VCaP (cell line): ENCODE measurements around the gene TADA3.
A peak's percentile ranks its signal among the peaks of the same experiment; 100 is the strongest.

Experiments used
- H3K27ac ChIP-seq: fragments of 450-650 bp; 2 replicates; pipeline ENCODE4 v1.5.1; 2017
- TF ChIP-seq, protein P1 (sequence below): fragments of 450-650 bp; conservative IDR thresholded peaks from 2 replicates; pipeline ENCODE4 v1.5.1; 2017; ENCODE audit warnings: mild to moderate bottlenecking, moderate library complexity

The TADA3 gene

DNA sequence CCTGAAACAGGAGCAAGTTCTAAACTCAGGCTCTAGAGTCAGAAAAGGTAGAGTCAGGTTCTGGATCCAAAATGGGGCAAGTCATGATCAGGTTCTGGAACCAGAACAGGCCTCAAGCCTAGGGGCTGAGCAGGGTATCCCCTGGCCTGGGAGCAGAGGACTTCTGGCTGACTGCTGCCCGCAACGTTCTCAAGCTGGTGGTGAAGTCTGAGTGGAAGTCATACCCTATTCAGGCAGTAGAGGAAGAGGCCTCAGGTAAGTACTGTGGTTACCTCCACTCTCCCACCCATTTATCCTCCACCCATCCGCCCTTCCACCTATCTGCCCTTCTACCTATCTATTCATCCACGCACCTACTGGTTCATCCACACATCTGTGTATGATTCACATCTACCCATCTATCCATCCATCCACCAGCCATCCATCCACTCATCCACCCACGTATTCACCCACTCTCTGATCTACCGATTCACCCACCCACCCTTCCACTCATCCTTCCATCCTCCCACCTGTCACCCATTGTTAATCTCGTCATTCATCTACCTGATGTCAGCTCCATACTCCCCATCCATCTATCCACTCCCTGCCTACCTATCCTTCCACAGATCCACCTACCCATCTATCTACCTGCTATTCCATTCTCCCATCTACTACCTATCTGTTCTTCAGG lies 26.5 kb upstream of the TADA3 start:
- TF ChIP-seq, protein P1, sequence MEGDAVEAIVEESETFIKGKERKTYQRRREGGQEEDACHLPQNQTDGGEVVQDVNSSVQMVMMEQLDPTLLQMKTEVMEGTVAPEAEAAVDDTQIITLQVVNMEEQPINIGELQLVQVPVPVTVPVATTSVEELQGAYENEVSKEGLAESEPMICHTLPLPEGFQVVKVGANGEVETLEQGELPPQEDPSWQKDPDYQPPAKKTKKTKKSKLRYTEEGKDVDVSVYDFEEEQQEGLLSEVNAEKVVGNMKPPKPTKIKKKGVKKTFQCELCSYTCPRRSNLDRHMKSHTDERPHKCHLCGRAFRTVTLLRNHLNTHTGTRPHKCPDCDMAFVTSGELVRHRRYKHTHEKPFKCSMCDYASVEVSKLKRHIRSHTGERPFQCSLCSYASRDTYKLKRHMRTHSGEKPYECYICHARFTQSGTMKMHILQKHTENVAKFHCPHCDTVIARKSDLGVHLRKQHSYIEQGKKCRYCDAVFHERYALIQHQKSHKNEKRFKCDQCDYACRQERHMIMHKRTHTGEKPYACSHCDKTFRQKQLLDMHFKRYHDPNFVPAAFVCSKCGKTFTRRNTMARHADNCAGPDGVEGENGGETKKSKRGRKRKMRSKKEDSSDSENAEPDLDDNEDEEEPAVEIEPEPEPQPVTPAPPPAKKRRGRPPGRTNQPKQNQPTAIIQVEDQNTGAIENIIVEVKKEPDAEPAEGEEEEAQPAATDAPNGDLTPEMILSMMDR = no peak
- H3K27ac ChIP-seq = no peak overlapping the region

DNA sequence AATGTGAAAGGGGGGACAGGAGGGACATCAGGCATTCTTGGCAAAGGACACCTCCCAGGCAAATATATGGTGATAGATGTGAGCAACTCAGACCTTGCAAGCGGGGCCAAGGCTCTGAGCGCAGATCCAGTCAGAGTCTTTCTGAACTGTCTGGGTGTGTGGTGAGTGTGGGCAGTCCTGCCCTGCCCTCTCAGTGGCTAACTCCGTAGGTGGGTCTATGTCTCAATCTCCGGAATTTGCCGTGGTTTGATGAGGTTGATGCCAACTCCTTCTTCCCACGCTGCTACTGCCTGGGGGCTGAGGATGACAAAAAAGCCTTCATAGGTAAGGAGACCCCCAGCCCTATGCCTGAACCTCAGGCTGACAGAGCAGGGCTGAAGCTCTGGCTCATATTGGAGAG lies 25.2 kb upstream of the TADA3 start:
- TF ChIP-seq, protein P1 = no peak
- no peak overlapping the region for H3K27ac ChIP-seq

DNA sequence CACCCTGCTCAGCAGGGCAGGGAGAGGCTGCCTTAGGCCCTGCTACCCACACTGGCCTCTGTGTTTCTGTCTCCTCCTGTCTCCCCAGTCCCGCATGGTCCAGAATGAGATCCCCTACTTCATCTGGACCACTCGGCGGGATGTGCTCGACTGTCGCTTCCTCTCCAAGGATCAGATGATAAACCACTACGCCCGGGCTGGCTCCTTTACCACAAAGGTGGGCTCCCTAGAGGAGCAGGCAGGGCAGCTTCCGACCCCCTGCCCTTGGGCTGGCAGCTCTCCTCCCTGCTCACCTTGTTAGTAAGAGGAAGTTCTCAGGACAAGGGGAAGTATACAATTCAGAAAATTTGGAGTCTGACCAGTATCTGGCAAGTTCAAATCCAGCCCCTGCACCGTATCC lies 23.7 kb upstream of the TADA3 start:
- H3K27ac ChIP-seq = no peak overlapping the region
- TF ChIP-seq, protein P1 = no peak

DNA sequence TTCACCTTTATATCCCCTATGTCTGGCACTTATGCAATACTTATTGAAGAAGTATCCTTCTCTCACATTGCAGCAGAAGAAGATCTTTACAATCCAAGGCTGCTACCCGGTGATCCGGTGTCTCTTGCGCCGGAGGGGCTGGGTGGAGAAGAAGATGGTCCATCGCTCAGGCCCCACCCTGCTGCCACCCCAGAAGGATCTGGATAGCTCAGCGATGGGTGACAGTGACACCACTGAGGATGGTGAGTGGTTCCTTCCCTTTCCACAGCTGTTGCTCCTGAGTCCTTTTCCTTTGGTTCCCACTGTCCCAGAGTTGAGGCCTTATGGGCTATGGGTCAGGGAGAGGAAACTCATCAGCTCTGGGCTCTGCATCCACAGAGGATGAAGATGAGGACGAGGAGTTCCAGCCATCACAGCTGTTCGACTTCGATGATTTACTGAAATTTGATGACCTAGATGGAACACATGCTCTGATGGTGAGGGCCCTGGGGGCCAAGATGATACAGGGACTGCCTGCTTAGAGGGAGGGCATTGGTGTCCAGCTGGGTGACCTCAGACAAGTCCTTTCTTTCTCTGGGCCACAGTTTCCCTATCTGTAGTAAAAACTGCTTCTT lies 20.7 kb upstream of the TADA3 start:
- TF ChIP-seq, protein P1 = no peak
- no peak overlapping the region for H3K27ac ChIP-seq

DNA sequence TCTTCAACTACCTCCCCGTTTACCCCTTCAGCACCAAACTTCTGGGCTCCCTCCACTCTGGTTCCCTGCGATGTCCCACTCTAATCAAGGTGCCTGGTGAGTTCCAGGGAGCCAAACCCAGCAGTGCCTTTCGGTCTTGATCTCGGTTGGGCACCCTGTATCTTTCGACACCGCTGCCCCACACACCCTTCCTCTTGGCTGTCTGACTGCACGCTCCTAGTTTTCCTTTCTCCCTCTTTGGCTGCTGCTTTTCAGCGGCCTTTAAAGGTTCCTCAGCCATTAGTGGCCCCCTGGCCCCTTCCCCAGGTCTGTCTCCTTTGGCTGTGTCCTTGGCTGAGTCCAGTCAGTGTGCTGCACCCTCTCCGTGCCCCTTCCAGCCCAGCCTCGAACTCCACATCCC lies 18.6 kb upstream of the TADA3 start:
- H3K27ac ChIP-seq = peak overlapping the region; percentile 93
- TF ChIP-seq, protein P1 = no peak

DNA sequence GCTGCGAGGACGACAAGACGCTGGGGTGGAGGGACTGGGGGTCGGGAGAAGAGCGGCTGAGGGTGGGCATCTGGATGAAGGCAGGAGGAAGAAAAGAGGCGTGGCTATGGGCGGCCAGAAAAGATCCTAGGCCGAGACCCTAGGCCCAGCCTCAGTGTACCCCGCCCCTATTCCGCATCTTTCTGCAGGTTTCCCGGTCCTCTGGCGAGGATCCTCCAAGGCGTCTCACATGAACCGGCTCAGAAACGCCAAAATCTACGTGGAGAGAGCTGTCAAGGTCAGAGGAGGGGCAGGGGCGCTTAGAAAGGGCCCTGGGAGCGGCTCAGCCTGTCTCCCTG lies 18.1 kb upstream of the TADA3 start:
- peak overlapping the region; percentile 93 for H3K27ac ChIP-seq
- TF ChIP-seq, protein P1 = no peak

DNA sequence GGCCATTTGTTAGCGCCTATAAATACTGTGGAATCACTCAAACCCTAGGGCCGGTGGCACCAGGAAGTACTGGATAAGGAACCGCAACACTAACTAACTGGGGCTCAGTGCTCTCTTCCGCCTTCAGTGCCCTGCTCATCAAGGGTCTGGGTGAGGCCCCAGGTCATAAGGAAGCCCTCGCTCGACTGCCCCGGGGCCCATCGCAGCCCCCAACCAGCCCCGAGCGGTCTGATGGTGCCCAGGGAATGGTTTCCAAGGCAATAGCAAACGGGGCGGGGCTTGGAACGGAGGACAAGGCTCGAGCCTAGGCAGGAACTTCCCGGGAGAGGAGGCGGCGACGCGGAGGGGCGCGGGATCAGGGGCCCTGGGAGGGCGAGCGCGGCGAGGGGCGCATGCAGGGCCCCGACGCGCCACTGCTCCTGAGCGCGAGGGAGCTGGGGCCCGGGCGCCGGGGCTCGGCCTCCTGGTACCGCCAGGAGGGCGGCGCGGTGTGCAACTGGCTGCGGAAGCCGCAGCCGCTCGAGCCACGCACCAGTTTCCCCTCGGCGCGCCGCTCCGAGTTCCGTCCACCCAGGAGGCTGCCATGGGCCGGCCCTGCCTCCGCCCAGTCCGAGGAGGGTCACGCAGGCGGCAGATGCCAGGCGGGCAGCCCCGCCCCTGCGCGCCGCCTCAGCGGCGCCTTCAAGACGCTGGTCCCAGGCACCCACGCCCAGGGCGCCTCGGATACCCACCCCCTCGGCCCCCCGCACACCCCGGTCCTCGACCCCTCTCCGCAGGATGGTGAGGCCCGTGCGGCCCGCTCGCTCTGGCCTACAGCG lies 17.6 kb upstream of the TADA3 start, which contains the start of gene TTLL3:
TTLL3 (plus strand) TSS at position 648 of the 818 bp plus-strand sequence. CDS start 400 bp downstream, outside the sequence.
- H3K27ac ChIP-seq = peak within 1 kb of the TSS; percentile 93
- TF ChIP-seq, protein P1 = no peak
